Measurements from ENCODE around the gene SCAF1.
"Not testable (repeated sequence)": the region's sequence is repeated elsewhere in the genome, so short reads cannot be mapped to it uniquely, and the experiment has no call there.

GRCh38 chr19:49633273-49633672, 8.7 kb upstream of the SCAF1 start:
- not testable (repeated sequence) for TF ChIP-seq CTCF (IDR thresholded peaks at IDR 0.05); ZFX (IDR thresholded peaks at IDR 0.05; ENCODE audit: borderline replicate concordance)
